Astrocyte (in vitro differentiated cells and primary cell): Measurements from ENCODE around the gene OPN3. TPM values are rescaled to one million over a fixed set of nuclear protein-coding genes. Genes with fewer than 3 reads are reported as not detected.

Source experiments
- DNase-seq: peaks from one replicate; pipeline ENCODE4 v3.0.0-alpha.2; 2010; ENCODE audit warnings: low read depth
- FAIRE-seq: peaks from 2 replicates; lab custom pipeline; 2011; peaks lifted over from hg19 to GRCh38; lab: Jason Lieb, UNC
- H2AFZ ChIP-seq: 2 replicates; pipeline ENCODE4 v1.6.0; 2012; ENCODE audit warnings: low read depth, low read length, inconsistent platforms
- H3K27ac ChIP-seq: 2 replicates; pipeline ENCODE4 v1.5.1; 2011; ENCODE audit warnings: low read depth, low read length, inconsistent platforms
- H3K27me3 ChIP-seq: 2 replicates; pipeline ENCODE4 v1.6.0; 2011; ENCODE audit warnings: low read length, inconsistent platforms; ENCODE audit not compliant: insufficient read depth
- H3K36me3 ChIP-seq: 2 replicates; pipeline ENCODE4 v1.5.1; 2011; ENCODE audit warnings: low read length, inconsistent platforms; ENCODE audit not compliant: insufficient read depth
- H3K4me1 ChIP-seq: 2 replicates; pipeline ENCODE4 v1.5.1; 2011; ENCODE audit warnings: low read length, inconsistent platforms; ENCODE audit not compliant: insufficient read depth
- H3K4me2 ChIP-seq: 2 replicates; pipeline ENCODE4 v1.6.0; 2012; ENCODE audit warnings: low read length, inconsistent platforms
- H3K4me3 ChIP-seq: 2 replicates; pipeline ENCODE4 v1.5.1; 2011; ENCODE audit warnings: low read depth, mild to moderate bottlenecking, low read length, inconsistent platforms; ENCODE audit not compliant: insufficient read depth
- H3K79me2 ChIP-seq: 2 replicates; pipeline ENCODE4 v1.6.0; 2012; ENCODE audit warnings: mild to moderate bottlenecking, low read length, inconsistent platforms; ENCODE audit not compliant: insufficient read depth
- H3K9ac ChIP-seq: 2 replicates; pipeline ENCODE4 v1.6.0; 2012; ENCODE audit warnings: mild to moderate bottlenecking, low read length, inconsistent platforms
- H3K9me3 ChIP-seq: 2 replicates; pipeline ENCODE4 v1.5.1; 2012; ENCODE audit warnings: low read depth, mild to moderate bottlenecking, low read length, inconsistent platforms; ENCODE audit not compliant: insufficient read depth
- H4K20me1 ChIP-seq: 2 replicates; pipeline ENCODE4 v1.6.0; 2012; ENCODE audit warnings: low read length, inconsistent platforms; ENCODE audit not compliant: insufficient read depth
- H3K27ac Mint-ChIP-seq: one replicate; pipeline ENCODE4 v1.8.0; 2021; ENCODE audit warnings: mild to moderate bottlenecking, mixed read lengths; ENCODE audit not compliant: unreplicated experiment
- H3K27me3 Mint-ChIP-seq: one replicate; pipeline ENCODE4 v1.8.0; 2021; ENCODE audit warnings: low read depth, mixed read lengths; ENCODE audit not compliant: unreplicated experiment
- H3K36me3 Mint-ChIP-seq: one replicate; pipeline ENCODE4 v1.8.0; 2021; ENCODE audit warnings: low read depth, mixed read lengths; ENCODE audit not compliant: unreplicated experiment
- H3K4me1 Mint-ChIP-seq: one replicate; pipeline ENCODE4 v1.8.0; 2021; ENCODE audit warnings: low read depth, mixed read lengths; ENCODE audit not compliant: unreplicated experiment
- H3K4me3 Mint-ChIP-seq: one replicate; pipeline ENCODE4 v1.8.0; 2021; ENCODE audit warnings: mild to moderate bottlenecking, moderate library complexity, mixed read lengths; ENCODE audit not compliant: unreplicated experiment
- H3K9me3 Mint-ChIP-seq: one replicate; pipeline ENCODE4 v1.8.0; 2021; ENCODE audit warnings: mild to moderate bottlenecking, mixed read lengths; ENCODE audit not compliant: unreplicated experiment
- EZH2 ChIP-seq: IDR thresholded peaks from 2 replicates; pipeline ENCODE4 v1.6.1; 2012; ENCODE audit warnings: mild to moderate bottlenecking, low read length, inconsistent platforms; ENCODE audit not compliant: insufficient read depth
- total RNA-seq: library from RNA; stranded (reverse); gene quantifications from 2 replicates; pipeline ENCODE4 v1.2.1, GENCODE V29; 2021
- TF ChIP-seq, protein P1 (sequence below): IDR thresholded peaks from 2 replicates; pipeline ENCODE4 v1.5.1; 2011; ENCODE audit warnings: low read depth, mild to moderate bottlenecking, inconsistent platforms, low read length, moderate library complexity; ENCODE audit not compliant: insufficient read depth

The OPN3 gene
- total RNA-seq, 1 donor from 2014 or later = 16.9 TPM

DNA sequence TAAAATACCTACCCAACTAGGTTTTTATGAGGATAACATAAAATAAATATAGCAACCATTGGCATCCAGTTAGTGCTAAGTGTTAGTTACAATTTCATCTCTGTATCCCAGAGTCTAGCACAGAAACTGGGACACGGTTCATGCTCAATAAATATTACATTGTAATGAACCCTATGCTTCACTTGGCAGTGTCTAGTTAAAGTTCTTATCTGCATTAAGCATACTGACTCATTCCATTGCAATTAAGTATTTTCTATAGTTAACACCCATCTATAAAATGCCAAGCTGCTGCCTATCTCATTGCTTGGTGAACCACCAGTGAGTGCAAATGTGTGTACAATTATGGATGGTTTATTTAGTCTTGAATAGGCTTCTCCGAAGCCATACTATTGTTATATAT is 15.2 kb downstream of the OPN3 start:
- H3K27me3 ChIP-seq = no peaks in the 10 kb centered on the region
- FAIRE-seq = no peak
- no peak overlapping the region for H3K27ac Mint-ChIP-seq
- no peak overlapping the region for H3K4me3 ChIP-seq
- no peak overlapping the region for H3K4me2 ChIP-seq
- H3K36me3 ChIP-seq = no peaks in the 10 kb centered on the region
- H2AFZ ChIP-seq = no peak overlapping the region
- no peak overlapping the region for H3K4me3 Mint-ChIP-seq
- peak; percentile 49 for DNase-seq
- no peaks in the 10 kb centered on the region for H3K36me3 Mint-ChIP-seq
- H3K9me3 Mint-ChIP-seq = no peaks in the 10 kb centered on the region
- no peaks in the 10 kb centered on the region for H3K79me2 ChIP-seq
- H3K9ac ChIP-seq = no peak overlapping the region
- H3K27me3 Mint-ChIP-seq = no peaks in the 10 kb centered on the region
- no peaks in the 10 kb centered on the region for H3K4me1 ChIP-seq
- H4K20me1 ChIP-seq = peaks cover 11% of the 10 kb centered on the region
- no peaks in the 10 kb centered on the region for H3K9me3 ChIP-seq
- no peaks in the 10 kb centered on the region for H3K4me1 Mint-ChIP-seq
- H3K27ac ChIP-seq = no peak overlapping the region
- TF ChIP-seq, protein P1, sequence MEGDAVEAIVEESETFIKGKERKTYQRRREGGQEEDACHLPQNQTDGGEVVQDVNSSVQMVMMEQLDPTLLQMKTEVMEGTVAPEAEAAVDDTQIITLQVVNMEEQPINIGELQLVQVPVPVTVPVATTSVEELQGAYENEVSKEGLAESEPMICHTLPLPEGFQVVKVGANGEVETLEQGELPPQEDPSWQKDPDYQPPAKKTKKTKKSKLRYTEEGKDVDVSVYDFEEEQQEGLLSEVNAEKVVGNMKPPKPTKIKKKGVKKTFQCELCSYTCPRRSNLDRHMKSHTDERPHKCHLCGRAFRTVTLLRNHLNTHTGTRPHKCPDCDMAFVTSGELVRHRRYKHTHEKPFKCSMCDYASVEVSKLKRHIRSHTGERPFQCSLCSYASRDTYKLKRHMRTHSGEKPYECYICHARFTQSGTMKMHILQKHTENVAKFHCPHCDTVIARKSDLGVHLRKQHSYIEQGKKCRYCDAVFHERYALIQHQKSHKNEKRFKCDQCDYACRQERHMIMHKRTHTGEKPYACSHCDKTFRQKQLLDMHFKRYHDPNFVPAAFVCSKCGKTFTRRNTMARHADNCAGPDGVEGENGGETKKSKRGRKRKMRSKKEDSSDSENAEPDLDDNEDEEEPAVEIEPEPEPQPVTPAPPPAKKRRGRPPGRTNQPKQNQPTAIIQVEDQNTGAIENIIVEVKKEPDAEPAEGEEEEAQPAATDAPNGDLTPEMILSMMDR = no peak
- no peak for TF ChIP-seq EZH2

GRCh38 chr1:241622669-241623068 is 17.5 kb downstream of the OPN3 start:
- Histone ChIP-seq H3K27ac (no peak overlapping the region), H3K4me1 (no peaks in the 10 kb centered on the region), H3K27me3 (no peaks in the 10 kb centered on the region), H4K20me1 (peaks cover 11% of the 10 kb centered on the region), H3K79me2 (no peaks in the 10 kb centered on the region), H3K9ac (no peak overlapping the region), H3K36me3 (no peaks in the 10 kb centered on the region), H3K9me3 (no peaks in the 10 kb centered on the region), H3K4me2 (no peak overlapping the region), H3K4me3 (no peak overlapping the region), H2AFZ (no peak overlapping the region)
- no peak for DNase-seq
- H3K9me3 Mint-ChIP-seq = no peaks in the 10 kb centered on the region
- FAIRE-seq = no peak
- no peaks in the 10 kb centered on the region for H3K27me3 Mint-ChIP-seq
- H3K27ac Mint-ChIP-seq = no peak overlapping the region
- TF ChIP-seq EZH2 = no peak
- TF ChIP-seq, protein P1 = no peak
- H3K36me3 Mint-ChIP-seq = no peaks in the 10 kb centered on the region
- H3K4me1 Mint-ChIP-seq = peaks cover under 1% of the 10 kb centered on the region
- no peak overlapping the region for H3K4me3 Mint-ChIP-seq

DNA sequence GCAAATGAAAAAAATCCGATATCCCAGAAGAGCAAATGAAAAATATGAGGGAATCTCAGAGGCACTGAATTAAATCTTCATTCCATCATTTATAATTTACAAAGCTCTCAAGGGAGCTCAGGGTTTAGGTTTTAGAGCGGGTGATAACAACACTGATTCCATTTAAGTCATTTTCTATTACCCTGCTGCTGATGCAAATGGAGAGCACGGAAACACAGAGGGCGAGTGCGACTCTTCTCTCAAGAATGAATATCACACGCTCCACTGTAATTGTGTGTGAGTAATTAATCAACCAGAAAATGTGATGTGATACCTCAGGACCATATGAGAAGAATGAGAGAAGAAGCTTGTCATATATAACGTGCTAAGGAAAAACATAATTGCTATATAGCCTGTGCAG is 22.7 kb downstream of the OPN3 start:
- peaks cover 12% of the 10 kb centered on the region for H3K4me1 ChIP-seq
- no peaks in the 10 kb centered on the region for H4K20me1 ChIP-seq
- H3K27me3 ChIP-seq = no peaks in the 10 kb centered on the region
- H3K79me2 ChIP-seq = no peaks in the 10 kb centered on the region
- no peaks in the 10 kb centered on the region for H3K27me3 Mint-ChIP-seq
- FAIRE-seq = no peak
- H3K27ac ChIP-seq = no peak overlapping the region
- H3K36me3 Mint-ChIP-seq = no peaks in the 10 kb centered on the region
- no peak for DNase-seq
- no peaks in the 10 kb centered on the region for H3K9me3 ChIP-seq
- H3K27ac Mint-ChIP-seq = no peak overlapping the region
- no peak overlapping the region for H3K4me2 ChIP-seq
- peaks cover 14% of the 10 kb centered on the region for H3K4me1 Mint-ChIP-seq
- no peaks in the 10 kb centered on the region for H3K9me3 Mint-ChIP-seq
- H3K9ac ChIP-seq = no peak overlapping the region
- no peak overlapping the region for H2AFZ ChIP-seq
- H3K4me3 Mint-ChIP-seq = no peak overlapping the region
- no peak overlapping the region for H3K4me3 ChIP-seq
- H3K36me3 ChIP-seq = no peaks in the 10 kb centered on the region
- TF ChIP-seq EZH2 = no peak
- TF ChIP-seq, protein P1 = no peak
